ENCODE measurements around the gene DOCK9.

DNA sequence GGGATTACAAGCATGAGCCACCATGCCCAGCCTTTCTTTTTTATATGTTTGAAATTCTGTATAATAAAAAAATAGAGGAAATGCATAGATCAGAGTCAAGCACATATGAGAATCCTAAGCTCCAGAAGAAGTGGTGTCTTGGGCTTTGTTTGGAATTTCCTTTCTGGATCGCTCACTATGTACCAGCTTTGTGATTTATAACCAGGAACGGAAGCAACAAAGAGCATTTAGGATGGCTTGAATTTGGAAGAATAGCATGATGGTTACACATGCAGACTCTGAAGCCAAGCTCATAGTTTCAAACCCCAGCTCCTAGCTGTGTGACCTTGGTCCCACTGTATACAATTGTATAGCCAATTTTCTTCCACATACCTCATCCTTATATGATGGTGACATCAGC is 197.4 kb downstream of the DOCK9 start:
- TF ChIP-seq, protein P1, sequence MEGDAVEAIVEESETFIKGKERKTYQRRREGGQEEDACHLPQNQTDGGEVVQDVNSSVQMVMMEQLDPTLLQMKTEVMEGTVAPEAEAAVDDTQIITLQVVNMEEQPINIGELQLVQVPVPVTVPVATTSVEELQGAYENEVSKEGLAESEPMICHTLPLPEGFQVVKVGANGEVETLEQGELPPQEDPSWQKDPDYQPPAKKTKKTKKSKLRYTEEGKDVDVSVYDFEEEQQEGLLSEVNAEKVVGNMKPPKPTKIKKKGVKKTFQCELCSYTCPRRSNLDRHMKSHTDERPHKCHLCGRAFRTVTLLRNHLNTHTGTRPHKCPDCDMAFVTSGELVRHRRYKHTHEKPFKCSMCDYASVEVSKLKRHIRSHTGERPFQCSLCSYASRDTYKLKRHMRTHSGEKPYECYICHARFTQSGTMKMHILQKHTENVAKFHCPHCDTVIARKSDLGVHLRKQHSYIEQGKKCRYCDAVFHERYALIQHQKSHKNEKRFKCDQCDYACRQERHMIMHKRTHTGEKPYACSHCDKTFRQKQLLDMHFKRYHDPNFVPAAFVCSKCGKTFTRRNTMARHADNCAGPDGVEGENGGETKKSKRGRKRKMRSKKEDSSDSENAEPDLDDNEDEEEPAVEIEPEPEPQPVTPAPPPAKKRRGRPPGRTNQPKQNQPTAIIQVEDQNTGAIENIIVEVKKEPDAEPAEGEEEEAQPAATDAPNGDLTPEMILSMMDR (IDR thresholded peaks at IDR 0.05): no peak
- TF ChIP-seq POLR2A (IDR thresholded peaks at IDR 0.05): no peak

Measured in esophagus squamous epithelium (tissue), 4 donors.